Gastroesophageal sphincter (tissue), 3 donors: Measurements from ENCODE around the gene CMIP.

ENCODE experiments used
- POLR2A ChIP-seq, 2 donors: fragments of 450-650 bp; IDR thresholded peaks; one replicate each; pipeline ENCODE4 v1.6.1; 2017; ENCODE audit warnings: antibody characterized with exemption in 2 of 2, mild to moderate bottlenecking in 2 of 2, moderate library complexity in 1 of 2
- TF ChIP-seq, protein P1 (sequence below), 4 experiments: fragments of 200-600 bp in 2 of 4; fragments of 450-650 bp in 2 of 4; sonication (generic) in 1 of 4; IDR thresholded peaks; one replicate each; pipeline ENCODE4 v1.5.1; 2017 to 2019; ENCODE audit warnings: antibody characterized with exemption in 4 of 4, mild to moderate bottlenecking in 2 of 4, moderate library complexity in 2 of 4

DNA sequence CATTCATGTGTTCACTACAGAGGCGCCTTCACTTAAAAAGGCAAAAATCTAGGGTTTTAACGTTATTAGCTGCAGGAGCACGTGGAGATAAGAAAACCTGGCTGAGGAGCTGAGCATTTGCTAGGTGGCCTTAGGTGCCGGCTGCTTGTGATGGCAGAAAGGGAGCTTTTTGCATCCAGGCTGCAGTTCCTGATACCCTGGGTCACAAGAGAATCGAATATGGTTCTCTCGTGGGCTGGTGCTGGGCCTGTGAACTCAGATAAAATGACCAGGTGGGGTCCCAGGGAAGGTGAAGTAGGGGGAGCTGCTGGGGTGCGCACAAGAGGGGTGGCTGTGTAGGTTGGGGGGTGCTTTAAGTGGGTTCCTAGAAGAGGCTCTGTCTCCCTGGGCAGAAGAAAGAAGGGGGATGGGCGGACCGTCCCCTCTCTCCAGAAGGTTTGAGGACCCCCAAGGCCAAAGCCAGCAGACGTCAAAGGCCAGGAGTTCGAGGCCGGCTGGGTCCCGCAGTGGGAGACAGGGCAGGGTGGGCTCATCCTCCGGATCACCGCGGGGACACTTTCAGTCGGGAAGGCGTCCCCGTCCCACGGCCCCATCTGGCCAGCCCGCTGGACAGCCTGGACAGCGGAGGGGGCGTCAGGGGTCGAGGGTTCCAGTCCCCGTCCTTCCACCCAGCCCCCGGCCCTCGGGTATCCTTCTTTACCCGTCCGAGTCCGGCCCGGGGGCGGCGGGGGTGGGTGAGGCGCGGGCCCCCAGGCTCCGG is 740 bp upstream of the CMIP start:
- TF ChIP-seq, protein P1, sequence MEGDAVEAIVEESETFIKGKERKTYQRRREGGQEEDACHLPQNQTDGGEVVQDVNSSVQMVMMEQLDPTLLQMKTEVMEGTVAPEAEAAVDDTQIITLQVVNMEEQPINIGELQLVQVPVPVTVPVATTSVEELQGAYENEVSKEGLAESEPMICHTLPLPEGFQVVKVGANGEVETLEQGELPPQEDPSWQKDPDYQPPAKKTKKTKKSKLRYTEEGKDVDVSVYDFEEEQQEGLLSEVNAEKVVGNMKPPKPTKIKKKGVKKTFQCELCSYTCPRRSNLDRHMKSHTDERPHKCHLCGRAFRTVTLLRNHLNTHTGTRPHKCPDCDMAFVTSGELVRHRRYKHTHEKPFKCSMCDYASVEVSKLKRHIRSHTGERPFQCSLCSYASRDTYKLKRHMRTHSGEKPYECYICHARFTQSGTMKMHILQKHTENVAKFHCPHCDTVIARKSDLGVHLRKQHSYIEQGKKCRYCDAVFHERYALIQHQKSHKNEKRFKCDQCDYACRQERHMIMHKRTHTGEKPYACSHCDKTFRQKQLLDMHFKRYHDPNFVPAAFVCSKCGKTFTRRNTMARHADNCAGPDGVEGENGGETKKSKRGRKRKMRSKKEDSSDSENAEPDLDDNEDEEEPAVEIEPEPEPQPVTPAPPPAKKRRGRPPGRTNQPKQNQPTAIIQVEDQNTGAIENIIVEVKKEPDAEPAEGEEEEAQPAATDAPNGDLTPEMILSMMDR (IDR thresholded peaks at IDR 0.05), result no peak
- TF ChIP-seq POLR2A (IDR thresholded peaks at IDR 0.05), result no peak
